GM15510 (cell line): ENCODE results near the gene NOD2.

ENCODE experiments used
- POLR2A ChIP-seq: IDR thresholded peaks from 3 replicates; pipeline ENCODE4 v1.6.1; 2011; ENCODE audit warnings: borderline replicate concordance; ENCODE audit not compliant: insufficient read length; ENCODE audit errors: extremely low read depth

The NOD2 gene

GRCh38 chr16:50692999-50693781, at the start of gene NOD2:
Gene NOD2 (plus strand): TSS chr16:50693606. CDS start chr16:50699496, 5,890 bp downstream.
- TF ChIP-seq POLR2A, result peak; percentile 44

- TF ChIP-seq POLR2A, result no peak
These were observed 49.2 kb upstream of the NOD2 start for GRCh38 chr16:50644245-50644644.

- TF ChIP-seq POLR2A, result no peak
These were observed 48.7 kb upstream of the NOD2 start for GRCh38 chr16:50644729-50645128.

- no peak for TF ChIP-seq POLR2A
These were observed 47.7 kb upstream of the NOD2 start for GRCh38 chr16:50645563-50646220.

GRCh38 chr16:50646345-50646744, 47.1 kb upstream of the NOD2 start:
- TF ChIP-seq POLR2A, result no peak

- TF ChIP-seq POLR2A, result no peak
These were observed 41.5 kb upstream of the NOD2 start for GRCh38 chr16:50651835-50652438.

GRCh38 chr16:50652836-50653425, 40.5 kb upstream of the NOD2 start:
- TF ChIP-seq POLR2A, result no peak

- no peak for TF ChIP-seq POLR2A
These were observed 39.5 kb upstream of the NOD2 start for GRCh38 chr16:50653633-50654519.

- TF ChIP-seq POLR2A, result no peak
These were observed 37.8 kb upstream of the NOD2 start for GRCh38 chr16:50655558-50656055.

GRCh38 chr16:50657241-50657640, 36.2 kb upstream of the NOD2 start:
- TF ChIP-seq POLR2A, result no peak

GRCh38 chr16:50659806-50660205, 33.6 kb upstream of the NOD2 start:
- no peak for TF ChIP-seq POLR2A

- no peak for TF ChIP-seq POLR2A
These were observed 31.0 kb upstream of the NOD2 start for GRCh38 chr16:50662306-50662940.

GRCh38 chr16:50664270-50664669, 29.1 kb upstream of the NOD2 start:
- TF ChIP-seq POLR2A, result no peak
